ENCODE data around the gene OR2AG1.

Gene OR2AG1

GRCh38 chr11:6828103-6828502 lies 45.3 kb downstream of the OR2AG1 start:
- no peaks in the 10 kb centered on the region for H3F3A ChIP-seq (ENCODE audit: insufficient read depth, low read length)
- no peak overlapping the region for H3K4me2 ChIP-seq (ENCODE audit: low read depth, low read length)
- H3K27ac ChIP-seq (ENCODE audit: low read length): no peak overlapping the region
- H3K9ac ChIP-seq (ENCODE audit: low read length): no peak overlapping the region
- H3K36me3 ChIP-seq (replicated peaks; ENCODE audit: insufficient read depth, low read length): no peaks in the 10 kb centered on the region
- TF ChIP-seq CTCF (IDR thresholded peaks at IDR 0.05; ENCODE audit: low read length): no peak
- TF ChIP-seq EZH2phosphoT487 (IDR thresholded peaks at IDR 0.05; ENCODE audit: low read length): no peak
- no peak for TF ChIP-seq EZH2 (optimal IDR thresholded peaks at IDR 0.05; ENCODE audit: low read depth, low read length)
- H2AFZ ChIP-seq (ENCODE audit: low read length): no peak overlapping the region
- H3K4me3 ChIP-seq (ENCODE audit: low read length): no peak overlapping the region
- DNase-seq: no peak
- H3K9me3 ChIP-seq (replicated peaks; ENCODE audit: insufficient read depth, low read length): no peaks in the 10 kb centered on the region
- H3K79me2 ChIP-seq (ENCODE audit: low read length): no peaks in the 10 kb centered on the region
- no peaks in the 10 kb centered on the region for H4K20me1 ChIP-seq (ENCODE audit: insufficient read depth, low read length)
- no peaks in the 10 kb centered on the region for H3K9me2 ChIP-seq (replicated peaks; ENCODE audit: insufficient read depth, low read length)
- no peaks in the 10 kb centered on the region for H3K4me1 ChIP-seq (ENCODE audit: low read length)
- no peaks in the 10 kb centered on the region for H3K27me3 ChIP-seq (replicated peaks; ENCODE audit: insufficient read depth, low read length)

- Histone ChIP-seq H3K27me3 (replicated peaks; ENCODE audit: insufficient read depth, low read length) (no peaks in the 10 kb centered on the region), H4K20me1 (ENCODE audit: insufficient read depth, low read length) (no peaks in the 10 kb centered on the region), H3K4me1 (ENCODE audit: low read length) (no peaks in the 10 kb centered on the region), H3K79me2 (ENCODE audit: low read length) (no peaks in the 10 kb centered on the region), H3K9me3 (replicated peaks; ENCODE audit: insufficient read depth, low read length) (no peaks in the 10 kb centered on the region), H3F3A (ENCODE audit: insufficient read depth, low read length) (no peaks in the 10 kb centered on the region), H2AFZ (ENCODE audit: low read length) (no peak overlapping the region), H3K9me2 (replicated peaks; ENCODE audit: insufficient read depth, low read length) (no peaks in the 10 kb centered on the region), H3K4me2 (ENCODE audit: low read depth, low read length) (no peak overlapping the region), H3K36me3 (replicated peaks; ENCODE audit: insufficient read depth, low read length) (no peaks in the 10 kb centered on the region), H3K27ac (ENCODE audit: low read length) (no peak overlapping the region), H3K9ac (ENCODE audit: low read length) (no peak overlapping the region), H3K4me3 (ENCODE audit: low read length) (no peak overlapping the region)
- TF ChIP-seq EZH2 (optimal IDR thresholded peaks at IDR 0.05; ENCODE audit: low read depth, low read length): no peak
- no peak for TF ChIP-seq CTCF (IDR thresholded peaks at IDR 0.05; ENCODE audit: low read length)
- DNase-seq: no peak
Measured at GRCh38 chr11:6833356-6833755, 50.5 kb downstream of the OR2AG1 start.

GRCh38 chr11:6834021-6834420 lies 51.2 kb downstream of the OR2AG1 start:
- Histone ChIP-seq H4K20me1 (ENCODE audit: insufficient read depth, low read length) (no peaks in the 10 kb centered on the region), H3K9ac (ENCODE audit: low read length) (no peak overlapping the region), H3K79me2 (ENCODE audit: low read length) (no peaks in the 10 kb centered on the region), H3K27me3 (replicated peaks; ENCODE audit: insufficient read depth, low read length) (no peaks in the 10 kb centered on the region), H3K36me3 (replicated peaks; ENCODE audit: insufficient read depth, low read length) (no peaks in the 10 kb centered on the region), H3K4me3 (ENCODE audit: low read length) (no peak overlapping the region), H2AFZ (ENCODE audit: low read length) (no peak overlapping the region), H3K9me2 (replicated peaks; ENCODE audit: insufficient read depth, low read length) (no peaks in the 10 kb centered on the region), H3K9me3 (replicated peaks; ENCODE audit: insufficient read depth, low read length) (no peaks in the 10 kb centered on the region), H3K4me1 (ENCODE audit: low read length) (no peaks in the 10 kb centered on the region), H3F3A (ENCODE audit: insufficient read depth, low read length) (no peaks in the 10 kb centered on the region), H3K27ac (ENCODE audit: low read length) (no peak overlapping the region), H3K4me2 (ENCODE audit: low read depth, low read length) (no peak overlapping the region)
- DNase-seq: no peak
- TF ChIP-seq EZH2 (optimal IDR thresholded peaks at IDR 0.05; ENCODE audit: low read depth, low read length): no peak
- no peak for TF ChIP-seq EZH2phosphoT487 (IDR thresholded peaks at IDR 0.05; ENCODE audit: low read length)
- TF ChIP-seq CTCF (IDR thresholded peaks at IDR 0.05; ENCODE audit: low read length): no peak

Measured in MM.1S (cell line).